ENCODE results near the gene TMEM80. TPM values are rescaled to one million over a fixed set of nuclear protein-coding genes. Genes with fewer than 3 reads are reported as not detected.

Gene TMEM80
- total and polyA plus RNA-seq, 12 donors = 10.1 to 24.2 (median 14.5) TPM

DNA sequence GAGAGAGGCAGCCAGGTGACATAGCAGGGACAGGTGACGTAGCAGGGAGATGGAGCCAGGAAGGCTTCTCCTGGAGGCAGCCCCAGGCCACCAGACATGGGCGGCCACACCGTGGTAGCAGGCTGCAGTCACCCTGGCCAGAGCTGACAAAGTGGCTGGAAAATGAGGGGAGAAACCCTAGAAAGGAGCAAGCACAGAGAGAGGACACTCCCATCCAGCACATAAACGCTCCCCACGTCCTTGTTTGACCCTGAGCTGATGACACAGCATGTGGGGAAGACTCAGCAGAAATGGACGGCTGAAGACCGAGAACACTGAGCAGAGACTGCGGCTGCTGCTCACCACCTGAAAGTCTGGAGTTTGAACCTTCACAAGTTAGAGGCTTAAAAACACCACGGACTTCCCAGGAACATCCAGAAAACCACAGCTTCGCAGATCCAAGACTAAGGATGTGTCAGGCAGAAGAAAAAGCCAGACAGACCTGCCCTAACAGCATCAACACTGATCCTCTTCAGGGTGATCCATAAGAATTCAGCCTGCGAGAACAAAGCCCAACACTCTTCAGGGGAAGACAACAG lies 29.8 kb upstream of the TMEM80 start:
- 69 to 73% methylated on average over 11 of the region's 11 CpGs for WGBS, 2 donors
- intact Hi-C loops (cut with DNase I) = loop anchor here in 1 of 10 donors (10.0 kb wide), 1 partner anchor 59 kb away; no protein-coding TSS in a partner anchor
- Histone ChIP-seq H3K27ac (peak overlapping the region in 4 of 10 donors; percentile 10 to 52 (median 46)), H3K9me3 (no peaks in the 10 kb centered on the region), H3K36me3 (peaks cover 0 to 75% (median 0%) of the 10 kb centered on the region in 9 donors), H3K4me3 (no peak overlapping the region), H3K4me1 (peaks cover 0 to 23% (median 8%) of the 10 kb centered on the region in 9 donors), H3K27me3 (no peaks in the 10 kb centered on the region)
- TF ChIP-seq, protein P1, sequence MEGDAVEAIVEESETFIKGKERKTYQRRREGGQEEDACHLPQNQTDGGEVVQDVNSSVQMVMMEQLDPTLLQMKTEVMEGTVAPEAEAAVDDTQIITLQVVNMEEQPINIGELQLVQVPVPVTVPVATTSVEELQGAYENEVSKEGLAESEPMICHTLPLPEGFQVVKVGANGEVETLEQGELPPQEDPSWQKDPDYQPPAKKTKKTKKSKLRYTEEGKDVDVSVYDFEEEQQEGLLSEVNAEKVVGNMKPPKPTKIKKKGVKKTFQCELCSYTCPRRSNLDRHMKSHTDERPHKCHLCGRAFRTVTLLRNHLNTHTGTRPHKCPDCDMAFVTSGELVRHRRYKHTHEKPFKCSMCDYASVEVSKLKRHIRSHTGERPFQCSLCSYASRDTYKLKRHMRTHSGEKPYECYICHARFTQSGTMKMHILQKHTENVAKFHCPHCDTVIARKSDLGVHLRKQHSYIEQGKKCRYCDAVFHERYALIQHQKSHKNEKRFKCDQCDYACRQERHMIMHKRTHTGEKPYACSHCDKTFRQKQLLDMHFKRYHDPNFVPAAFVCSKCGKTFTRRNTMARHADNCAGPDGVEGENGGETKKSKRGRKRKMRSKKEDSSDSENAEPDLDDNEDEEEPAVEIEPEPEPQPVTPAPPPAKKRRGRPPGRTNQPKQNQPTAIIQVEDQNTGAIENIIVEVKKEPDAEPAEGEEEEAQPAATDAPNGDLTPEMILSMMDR (IDR thresholded peaks at IDR 0.05) = no peak
- ATAC-seq (peak in 6 of 8 donors; percentile 66 to 81 (median 70)), DNase-seq (no peak)

GRCh38 chr11:673866-674265 lies 21.8 kb upstream of the TMEM80 start:
- intact Hi-C loops (cut with DNase I) = no loop called here
- 93 to 95% methylated on average over 8 of the region's 8 CpGs for WGBS, 2 donors
- ATAC-seq (no peak), DNase-seq (no peak)
- no peaks in the 10 kb centered on the region for H3K9me3 ChIP-seq
- H3K36me3 ChIP-seq = peaks cover 0 to 89% (median 22%) of the 10 kb centered on the region in 9 donors
- TF ChIP-seq, protein P1 (IDR thresholded peaks at IDR 0.05) = no peak
- no peaks in the 10 kb centered on the region for H3K27me3 ChIP-seq
- no peak overlapping the region for H3K27ac ChIP-seq
- H3K4me3 ChIP-seq = no peak overlapping the region
- no peaks in the 10 kb centered on the region for H3K4me1 ChIP-seq

DNA sequence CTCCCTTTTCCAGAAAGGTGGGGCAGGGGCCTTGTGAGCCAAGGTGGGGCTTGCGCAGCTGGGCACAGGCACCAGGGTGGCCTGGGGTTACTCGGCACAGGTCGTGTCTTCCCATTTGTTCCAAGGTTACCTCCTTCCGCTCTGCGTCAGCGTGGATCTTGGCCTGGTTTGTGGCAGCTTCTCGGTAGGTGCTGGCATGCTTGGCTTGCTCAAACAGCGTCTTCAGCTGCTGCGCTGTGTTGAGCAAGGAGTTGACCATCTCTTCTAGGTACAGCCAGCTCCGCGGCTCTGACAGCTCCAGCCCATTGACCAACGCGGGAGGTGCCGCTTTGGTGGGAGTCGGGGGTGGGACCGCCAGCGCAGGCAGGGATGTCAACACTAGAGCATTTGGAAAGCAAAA lies 21.2 kb upstream of the TMEM80 start:
- ATAC-seq (no peak), DNase-seq (no peak)
- Histone ChIP-seq H3K27ac (no peak overlapping the region), H3K36me3 (peaks cover 0 to 93% (median 23%) of the 10 kb centered on the region in 9 donors), H3K4me1 (no peaks in the 10 kb centered on the region), H3K27me3 (no peaks in the 10 kb centered on the region), H3K4me3 (no peak overlapping the region), H3K9me3 (no peaks in the 10 kb centered on the region)
- intact Hi-C loops (cut with DNase I) = no loop called here
- TF ChIP-seq, protein P1 (IDR thresholded peaks at IDR 0.05) = no peak
- 91 to 95% methylated on average over 17 of the region's 17 CpGs for WGBS, 2 donors

DNA sequence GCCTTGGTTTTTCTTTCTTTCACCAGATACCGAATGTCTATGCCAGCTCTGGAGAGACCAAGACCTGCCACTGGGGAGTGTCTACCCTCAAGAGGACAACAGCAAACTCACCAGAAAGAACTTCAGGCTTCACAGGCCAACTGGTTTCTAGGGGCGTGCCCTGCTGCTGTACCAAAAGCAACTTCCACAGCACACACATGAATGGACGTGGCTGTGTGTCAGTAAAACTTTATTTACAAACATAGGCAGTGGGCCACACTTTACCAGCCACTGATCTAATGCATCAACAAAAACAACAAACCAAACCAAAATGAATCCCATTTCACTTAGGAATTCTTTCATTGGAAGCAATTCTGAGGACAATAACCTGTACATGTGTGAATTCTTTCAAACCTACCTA lies 17.3 kb upstream of the TMEM80 start:
- DNase-seq (no peak), ATAC-seq (no peak)
- no peaks in the 10 kb centered on the region for H3K27me3 ChIP-seq
- TF ChIP-seq, protein P1 (IDR thresholded peaks at IDR 0.05) = no peak
- H3K4me3 ChIP-seq = no peak overlapping the region
- peaks cover 0 to 12% (median 0%) of the 10 kb centered on the region in 9 donors for H3K4me1 ChIP-seq
- no peak overlapping the region for H3K27ac ChIP-seq
- 96 to 98% methylated on average over 3 of the region's 3 CpGs for WGBS, 2 donors
- peaks cover 0 to 10% (median 0%) of the 10 kb centered on the region in 11 donors for H3K9me3 ChIP-seq
- intact Hi-C loops (cut with DNase I) = no loop called here
- H3K36me3 ChIP-seq = peaks cover 0 to 88% (median 27%) of the 10 kb centered on the region in 9 donors

Data from heart right ventricle (tissue), 16 donors.